GM06990 (cell line): Measurements from ENCODE around the gene MCL1.
"Not testable (repeated sequence)": the region's sequence is repeated elsewhere in the genome, so short reads cannot be mapped to it uniquely, and the experiment has no call there.

ENCODE experiments used
- DNase-seq: peaks from one replicate; pipeline ENCODE4 v3.0.0-alpha.2; 2011; ENCODE audit not compliant: insufficient read length; ENCODE audit errors: extremely low read depth
- H3K27me3 ChIP-seq: replicated peaks from 2 replicates; pipeline ENCODE4 v1.6.0; 2011; ENCODE audit warnings: low read length; ENCODE audit not compliant: control insufficient read depth, insufficient read depth
- H3K36me3 ChIP-seq: 2 replicates; pipeline ENCODE4 v1.5.1; 2011; ENCODE audit warnings: low read length; ENCODE audit not compliant: control insufficient read depth, insufficient read depth
- H3K4me3 ChIP-seq: replicated peaks from 2 replicates; pipeline ENCODE4 v1.5.1; 2011; ENCODE audit warnings: low read depth, mild to moderate bottlenecking, control low read depth, low read length
- TF ChIP-seq, protein P1 (sequence below): IDR thresholded peaks from 2 replicates; pipeline ENCODE4 v1.5.1; 2011; ENCODE audit warnings: low read length, control low read depth, mild to moderate bottlenecking, inconsistent platforms; ENCODE audit not compliant: insufficient read depth, poor library complexity, severe bottlenecking

The MCL1 gene

DNA sequence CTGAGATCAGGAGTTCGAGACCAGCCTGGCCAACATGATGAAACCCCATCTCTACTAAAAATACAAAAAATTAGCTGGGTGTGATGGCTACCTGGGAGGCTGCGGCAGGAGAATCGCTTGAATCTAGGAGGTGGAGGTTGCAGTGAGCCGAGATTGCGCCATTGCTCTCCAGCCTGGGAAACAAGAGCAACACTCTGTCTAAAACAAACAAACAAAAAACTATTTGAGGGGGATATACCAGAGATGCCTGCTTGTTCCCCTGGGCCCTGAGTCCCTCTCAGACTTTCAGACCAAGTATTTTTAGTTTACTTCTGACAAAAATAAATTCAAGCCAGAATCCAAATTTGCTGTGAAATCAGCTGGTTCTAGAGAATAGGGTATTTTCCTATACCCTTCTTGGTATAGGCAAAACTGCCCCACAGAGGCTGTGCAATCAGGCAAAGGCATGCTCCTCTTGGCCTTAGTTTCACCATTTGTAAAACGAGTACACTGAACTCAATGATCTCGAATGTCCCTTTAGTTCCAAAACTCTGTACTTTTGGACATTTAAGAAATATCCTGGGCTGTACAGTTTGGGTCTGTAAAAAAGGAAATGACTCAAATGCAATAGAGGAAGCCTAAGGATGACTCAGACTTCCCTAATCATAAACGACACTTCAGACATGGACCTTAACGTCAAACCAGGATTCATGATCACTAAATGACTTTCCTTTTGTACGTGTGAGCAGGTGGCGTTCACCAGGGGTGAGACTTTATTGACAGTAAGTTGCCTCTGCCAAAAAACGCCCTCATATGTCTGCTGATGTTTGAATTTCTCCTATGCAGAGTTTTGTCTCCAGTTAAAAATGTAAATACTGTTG is 33.9 kb upstream of the MCL1 start:
- peak; percentile 75 for DNase-seq
- TF ChIP-seq, protein P1, sequence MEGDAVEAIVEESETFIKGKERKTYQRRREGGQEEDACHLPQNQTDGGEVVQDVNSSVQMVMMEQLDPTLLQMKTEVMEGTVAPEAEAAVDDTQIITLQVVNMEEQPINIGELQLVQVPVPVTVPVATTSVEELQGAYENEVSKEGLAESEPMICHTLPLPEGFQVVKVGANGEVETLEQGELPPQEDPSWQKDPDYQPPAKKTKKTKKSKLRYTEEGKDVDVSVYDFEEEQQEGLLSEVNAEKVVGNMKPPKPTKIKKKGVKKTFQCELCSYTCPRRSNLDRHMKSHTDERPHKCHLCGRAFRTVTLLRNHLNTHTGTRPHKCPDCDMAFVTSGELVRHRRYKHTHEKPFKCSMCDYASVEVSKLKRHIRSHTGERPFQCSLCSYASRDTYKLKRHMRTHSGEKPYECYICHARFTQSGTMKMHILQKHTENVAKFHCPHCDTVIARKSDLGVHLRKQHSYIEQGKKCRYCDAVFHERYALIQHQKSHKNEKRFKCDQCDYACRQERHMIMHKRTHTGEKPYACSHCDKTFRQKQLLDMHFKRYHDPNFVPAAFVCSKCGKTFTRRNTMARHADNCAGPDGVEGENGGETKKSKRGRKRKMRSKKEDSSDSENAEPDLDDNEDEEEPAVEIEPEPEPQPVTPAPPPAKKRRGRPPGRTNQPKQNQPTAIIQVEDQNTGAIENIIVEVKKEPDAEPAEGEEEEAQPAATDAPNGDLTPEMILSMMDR = no peak
- no peak overlapping the region for H3K4me3 ChIP-seq

DNA sequence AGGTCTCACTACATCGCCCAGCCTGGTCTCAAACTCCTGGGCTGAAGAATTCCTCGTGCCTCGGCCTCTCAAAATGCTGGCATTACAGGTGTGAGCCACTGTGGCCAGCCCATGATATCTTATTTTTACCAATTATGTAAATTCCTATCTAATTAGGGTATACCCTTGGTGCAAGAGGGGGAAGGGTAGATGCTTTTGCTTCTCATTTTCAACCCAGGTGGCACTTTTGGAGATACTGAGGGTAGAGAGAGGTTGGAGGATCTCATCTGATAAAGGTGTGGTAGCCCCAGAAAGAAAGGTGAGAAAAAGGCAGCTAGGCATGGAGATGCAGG is 32.6 kb upstream of the MCL1 start:
- Histone ChIP-seq H3K36me3 (no peaks in the 10 kb centered on the region; the same call in none of the 2 replicates), H3K27me3 (no peaks in the 10 kb centered on the region), H3K4me3 (no peak overlapping the region)
- TF ChIP-seq, protein P1 = no peak
- DNase-seq = no peak

More for the DNA sequence above, 33.9 kb upstream of the MCL1 start:
- no peaks in the 10 kb centered on the region; the same call in none of the 2 replicates for H3K36me3 ChIP-seq
- no peaks in the 10 kb centered on the region for H3K27me3 ChIP-seq

DNA sequence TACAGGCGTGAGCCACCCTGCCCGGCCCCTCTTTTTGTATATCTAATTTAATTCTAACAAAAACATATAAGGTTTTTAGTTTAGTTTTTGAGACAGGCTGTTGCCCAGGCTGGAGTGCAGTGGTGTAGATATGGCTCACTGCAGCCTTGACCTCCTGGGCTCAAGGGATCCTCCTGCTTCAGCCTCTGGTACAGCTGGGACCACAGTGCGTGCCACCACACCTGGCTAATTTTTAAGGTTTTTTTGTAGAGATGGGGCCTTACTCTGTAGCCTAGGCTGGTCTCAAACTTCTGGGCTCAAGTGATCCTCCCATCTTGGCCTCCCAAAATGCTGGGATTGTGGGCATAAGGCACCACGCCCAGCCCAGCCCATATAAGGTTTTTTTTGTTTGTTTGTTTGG is 31.2 kb upstream of the MCL1 start:
- Histone ChIP-seq H3K36me3 (no peaks in the 10 kb centered on the region; the same call in 1 of the 2 replicates), H3K4me3 (no peak overlapping the region), H3K27me3 (no peaks in the 10 kb centered on the region)
- DNase-seq = no peak
- TF ChIP-seq, protein P1 = no peak

DNA sequence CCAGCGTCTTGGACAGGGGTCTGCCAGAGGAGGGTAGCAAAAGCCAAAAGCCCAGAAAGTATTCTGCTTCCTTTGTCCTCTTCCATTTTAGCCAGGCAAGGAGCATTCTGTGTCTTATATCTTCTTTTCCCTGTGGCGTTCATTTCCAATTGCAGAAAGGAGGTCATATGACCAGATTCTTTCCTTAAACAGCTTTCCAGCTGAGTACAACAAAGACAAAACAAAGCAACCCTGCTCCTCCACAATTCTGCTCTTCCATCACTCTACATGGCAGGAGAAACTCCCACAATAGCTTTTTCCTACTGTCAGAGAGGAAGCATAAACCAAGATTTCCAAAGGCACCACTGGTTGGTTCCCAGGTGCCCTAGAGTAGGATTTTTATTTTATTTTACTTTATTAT is 30.3 kb upstream of the MCL1 start:
- TF ChIP-seq, protein P1 = no peak
- no peak for DNase-seq
- no peak overlapping the region for H3K4me3 ChIP-seq
- no peaks in the 10 kb centered on the region; the same call in none of the 2 replicates for H3K36me3 ChIP-seq
- no peaks in the 10 kb centered on the region for H3K27me3 ChIP-seq

DNA sequence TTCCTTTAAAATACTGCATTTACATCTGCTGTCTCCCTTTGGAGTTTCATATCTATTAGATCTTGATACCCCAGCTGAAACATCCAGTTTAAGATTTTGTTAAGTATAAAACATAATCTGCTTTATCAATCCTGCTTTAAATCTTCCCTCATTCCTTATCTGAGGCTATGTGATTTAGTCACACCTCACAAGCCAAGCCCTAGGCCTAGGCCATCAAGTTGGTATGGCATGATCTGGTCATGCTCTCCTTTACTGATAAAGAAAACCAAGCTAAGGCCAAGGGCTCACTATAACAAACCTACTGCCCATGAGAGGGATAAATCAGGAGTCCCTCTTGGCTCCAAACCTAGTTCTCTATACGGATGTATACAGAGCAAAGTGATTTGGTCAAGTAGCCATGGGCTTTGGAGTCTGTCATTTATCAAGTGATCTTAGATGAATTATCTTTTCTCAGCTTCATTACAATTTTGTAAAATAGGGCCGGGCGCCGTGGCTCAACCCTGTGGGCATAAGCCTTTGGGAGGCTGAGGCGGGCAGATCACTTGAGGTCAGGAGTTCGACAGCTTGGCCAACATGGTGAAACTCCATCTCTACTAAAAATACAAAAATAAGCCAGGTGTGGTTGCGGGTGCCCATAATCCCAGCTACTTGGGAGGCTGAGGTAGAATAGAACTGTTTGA is 27.2 kb upstream of the MCL1 start:
- DNase-seq = no peak
- TF ChIP-seq, protein P1 = no peak

DNA sequence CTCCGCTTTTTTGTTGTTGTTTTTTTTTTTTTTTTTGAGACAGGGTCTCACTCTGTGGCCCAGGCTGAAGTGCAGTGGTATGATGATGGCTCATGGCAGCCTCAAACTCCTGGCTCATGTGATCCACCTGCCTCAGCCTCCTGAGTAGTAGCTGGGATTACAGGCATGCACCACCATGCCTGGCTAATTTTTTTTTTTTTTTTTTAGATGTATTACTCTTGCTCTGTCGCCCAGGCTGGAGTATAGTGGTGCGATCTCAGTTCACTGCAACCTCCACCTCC is 26.0 kb upstream of the MCL1 start:
- not testable (repeated sequence) for DNase-seq

More for the DNA sequence above, 27.2 kb upstream of the MCL1 start:
- no peak overlapping the region for H3K4me3 ChIP-seq
- no peaks in the 10 kb centered on the region for H3K27me3 ChIP-seq
- H3K36me3 ChIP-seq = no peaks in the 10 kb centered on the region; the same call in none of the 2 replicates

More for the DNA sequence above, 26.0 kb upstream of the MCL1 start:
- H3K4me3 ChIP-seq, H3K27me3 ChIP-seq, H3K36me3 ChIP-seq: not testable (repeated sequence)
